ENCODE results near the gene IRF4.

The IRF4 gene

GRCh38 chr6:353642-354614, 37.6 kb upstream of the IRF4 start:
- no peak for DNase-seq (ENCODE audit: low read depth in 2 of 2)

- DNase-seq (ENCODE audit: low read depth in 2 of 2), result no peak
Measured at GRCh38 chr6:354631-355280, 36.8 kb upstream of the IRF4 start.

- DNase-seq (ENCODE audit: low read depth in 2 of 2), result no peak
Measured at GRCh38 chr6:355373-356208, 36.0 kb upstream of the IRF4 start.

- DNase-seq (ENCODE audit: low read depth in 2 of 2), result no peak
Measured at GRCh38 chr6:356828-357251, 34.7 kb upstream of the IRF4 start.

- DNase-seq (ENCODE audit: low read depth in 2 of 2), result no peak
Measured at GRCh38 chr6:357261-357790, 34.2 kb upstream of the IRF4 start.

- DNase-seq (ENCODE audit: low read depth in 2 of 2), result no peak
Measured at GRCh38 chr6:357791-358341, 33.7 kb upstream of the IRF4 start.

GRCh38 chr6:358432-358831, 33.1 kb upstream of the IRF4 start:
- no peak for DNase-seq (ENCODE audit: low read depth in 2 of 2)

GRCh38 chr6:358847-359246, 32.7 kb upstream of the IRF4 start:
- no peak for DNase-seq (ENCODE audit: low read depth in 2 of 2)

GRCh38 chr6:359261-360035, 32.1 kb upstream of the IRF4 start:
- no peak for DNase-seq (ENCODE audit: low read depth in 2 of 2)

- DNase-seq (ENCODE audit: low read depth in 2 of 2), result no peak
Measured at GRCh38 chr6:360349-360748, 31.2 kb upstream of the IRF4 start.

- no peak for DNase-seq (ENCODE audit: low read depth in 2 of 2)
Measured at GRCh38 chr6:360764-361373, 30.7 kb upstream of the IRF4 start.

GRCh38 chr6:361411-362132, 30.0 kb upstream of the IRF4 start:
- no peak for DNase-seq (ENCODE audit: low read depth in 2 of 2)

GRCh38 chr6:362231-362923, 29.2 kb upstream of the IRF4 start:
- no peak for DNase-seq (ENCODE audit: low read depth in 2 of 2)

GRCh38 chr6:362924-363249, 28.7 kb upstream of the IRF4 start:
- DNase-seq (ENCODE audit: low read depth in 2 of 2), result no peak

- DNase-seq (ENCODE audit: low read depth in 2 of 2), result no peak
Measured at GRCh38 chr6:363291-363690, 28.3 kb upstream of the IRF4 start.

GRCh38 chr6:363909-364308, 27.6 kb upstream of the IRF4 start:
- no peak for DNase-seq (ENCODE audit: low read depth in 2 of 2)

GRCh38 chr6:364609-365540, 26.7 kb upstream of the IRF4 start:
- no peak for DNase-seq (ENCODE audit: low read depth in 2 of 2)

GRCh38 chr6:365835-366234, 25.7 kb upstream of the IRF4 start:
- no peak for DNase-seq (ENCODE audit: low read depth in 2 of 2)
